HPDE6-E6E7 (cell line): Measurements from ENCODE around the gene CCL2.

ENCODE experiments used
- DNase-seq: peaks from one replicate; pipeline ENCODE4 v3.0.0; 2011; ENCODE audit warnings: missing footprints; ENCODE audit errors: extremely low spot score

The CCL2 gene

DNA sequence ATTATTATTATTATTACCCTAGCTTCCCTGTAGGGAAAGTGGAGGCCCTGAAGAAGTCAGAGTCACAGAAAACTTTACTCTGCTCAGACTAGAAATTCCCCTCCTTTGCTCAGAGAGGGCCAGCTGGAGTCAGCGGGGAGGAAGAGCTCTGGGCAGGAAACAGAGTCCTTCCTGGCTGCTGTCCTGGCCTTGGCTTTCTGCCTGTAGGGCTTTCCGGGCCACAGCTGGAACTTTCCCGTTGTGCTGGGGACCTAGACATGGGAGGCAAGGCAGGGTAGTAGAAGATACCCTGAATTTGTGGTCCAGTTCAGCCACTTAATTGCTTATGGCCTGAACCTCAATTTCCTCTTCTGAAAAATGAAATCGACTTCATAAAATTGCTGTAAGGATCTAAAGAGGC, 14.0 kb upstream of the CCL2 start:
- DNase-seq, result no peak

DNA sequence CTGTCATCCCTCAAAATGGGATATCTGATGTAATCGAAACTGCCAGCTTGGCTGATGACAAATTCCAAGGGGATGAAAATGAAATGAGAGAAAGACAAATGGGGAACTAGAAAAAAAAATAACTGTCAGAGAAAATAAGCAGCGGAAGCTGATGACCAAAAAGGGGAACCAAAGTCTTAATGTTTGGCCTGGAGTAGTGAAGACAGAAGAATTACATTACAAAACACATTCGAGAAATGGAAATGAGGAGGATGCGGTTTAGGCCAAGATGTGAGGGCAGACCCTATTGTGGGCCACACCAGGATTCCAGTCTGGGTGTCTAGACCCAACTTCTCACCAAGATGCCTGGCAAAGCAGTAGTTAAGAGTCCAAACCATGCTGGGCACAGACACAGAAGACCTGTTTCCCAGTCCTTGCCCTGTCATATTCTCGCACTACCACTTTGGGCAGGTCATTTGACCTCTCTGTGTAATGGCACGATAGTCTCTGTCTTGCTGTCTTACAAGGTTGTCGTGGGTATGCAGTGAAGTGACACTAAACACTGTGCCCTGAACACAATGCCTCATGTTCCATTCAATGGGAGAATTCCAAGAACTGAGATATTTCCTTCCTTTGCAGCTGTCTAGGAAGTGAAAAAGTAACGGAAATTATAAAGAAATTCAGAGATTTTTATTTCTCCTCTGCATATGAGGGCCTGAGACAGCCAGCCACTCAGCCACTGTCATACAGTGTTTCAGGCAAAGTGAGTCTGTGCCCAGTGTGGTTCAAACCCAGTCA, 12.3 kb upstream of the CCL2 start:
- DNase-seq, result no peak

DNA sequence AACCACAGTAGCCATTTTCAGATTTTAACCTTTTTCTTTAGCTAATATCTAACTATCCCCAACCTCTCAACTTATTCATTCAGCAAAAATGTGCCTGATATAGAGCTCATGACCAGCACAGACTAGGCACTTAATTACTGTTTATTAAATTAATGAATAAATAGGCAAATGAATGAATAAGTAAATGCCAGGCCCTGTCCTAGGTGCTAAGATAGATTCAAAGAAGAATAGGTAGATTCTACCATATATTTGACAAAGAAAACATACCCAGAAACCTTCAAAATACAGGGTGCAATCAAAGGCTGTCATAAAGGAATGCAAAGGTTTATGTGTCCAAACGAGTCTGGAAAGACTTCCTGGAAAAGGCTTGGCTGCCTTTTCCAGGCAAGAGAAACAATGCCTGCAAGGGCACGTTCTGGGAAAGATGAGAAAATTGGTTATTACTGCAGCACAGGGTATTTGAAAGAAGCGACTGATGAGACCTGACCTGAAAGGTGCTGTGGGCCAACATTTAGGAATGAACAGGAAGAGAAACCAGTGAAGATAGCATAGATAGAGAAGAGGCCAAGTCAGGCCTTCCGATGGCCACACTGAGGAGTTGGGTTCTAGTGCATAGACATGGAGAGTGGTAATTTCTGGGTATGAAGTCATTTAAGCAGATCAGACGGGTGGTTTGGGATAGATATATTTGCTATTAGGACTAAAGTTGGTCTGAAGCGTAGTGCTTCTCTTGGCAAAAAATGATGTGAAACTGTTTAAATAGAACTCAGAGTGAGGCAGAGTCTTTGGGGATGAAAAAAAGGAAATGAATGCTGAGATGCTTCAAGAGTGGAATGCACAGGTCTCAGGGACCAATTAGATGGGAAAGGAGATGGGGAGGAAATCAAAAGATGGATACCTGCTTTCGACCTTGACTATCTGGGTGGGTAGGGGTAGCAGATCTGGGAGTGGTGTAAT, 11.4 kb upstream of the CCL2 start:
- DNase-seq, result no peak

DNA sequence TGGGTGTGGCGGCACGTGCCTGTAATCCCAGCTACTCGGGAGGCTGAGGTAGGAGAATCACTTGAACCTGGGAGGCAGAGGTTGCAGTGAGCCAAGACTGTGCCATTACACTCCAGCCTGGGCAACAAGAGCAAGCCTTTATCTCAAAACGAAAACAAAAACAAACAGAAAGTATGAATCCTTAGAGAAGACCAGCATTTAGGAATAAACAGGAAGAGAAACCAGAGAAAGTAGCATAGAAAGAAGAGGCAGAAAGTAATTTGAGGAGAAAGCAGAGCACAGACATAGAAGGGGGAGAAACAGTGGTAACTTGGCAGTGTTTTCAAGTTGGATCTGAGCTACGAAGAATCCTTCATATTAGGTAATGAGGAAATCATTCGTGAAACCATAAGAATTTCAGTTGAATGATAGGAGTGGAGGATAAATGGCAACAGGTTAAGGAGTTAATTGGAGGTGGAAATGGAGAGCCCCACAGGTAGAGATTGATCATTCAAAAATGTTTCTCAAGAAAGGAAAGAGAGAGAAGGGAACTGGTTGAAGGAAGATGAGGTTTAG, 9.7 kb upstream of the CCL2 start:
- no peak for DNase-seq

DNA sequence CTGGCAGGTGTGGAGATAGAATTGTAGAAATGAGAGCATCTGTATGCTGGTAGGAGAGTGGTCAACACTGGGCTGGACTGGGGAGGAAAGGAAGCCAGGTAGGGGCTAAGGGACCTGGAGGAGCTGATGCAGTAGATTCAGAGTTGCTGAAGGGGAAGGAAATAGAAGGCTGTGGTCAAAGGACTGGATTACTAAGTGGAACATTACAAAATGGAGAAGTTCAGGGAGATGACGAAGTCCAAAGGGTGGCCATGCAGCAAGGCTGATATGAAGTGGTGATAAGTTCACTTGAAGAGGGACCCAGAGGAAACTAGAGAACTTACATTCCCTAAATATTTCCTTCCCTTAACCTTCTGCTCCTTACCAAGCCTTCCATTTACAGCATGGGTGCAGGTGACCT, 8.6 kb upstream of the CCL2 start:
- DNase-seq, result no peak

DNA sequence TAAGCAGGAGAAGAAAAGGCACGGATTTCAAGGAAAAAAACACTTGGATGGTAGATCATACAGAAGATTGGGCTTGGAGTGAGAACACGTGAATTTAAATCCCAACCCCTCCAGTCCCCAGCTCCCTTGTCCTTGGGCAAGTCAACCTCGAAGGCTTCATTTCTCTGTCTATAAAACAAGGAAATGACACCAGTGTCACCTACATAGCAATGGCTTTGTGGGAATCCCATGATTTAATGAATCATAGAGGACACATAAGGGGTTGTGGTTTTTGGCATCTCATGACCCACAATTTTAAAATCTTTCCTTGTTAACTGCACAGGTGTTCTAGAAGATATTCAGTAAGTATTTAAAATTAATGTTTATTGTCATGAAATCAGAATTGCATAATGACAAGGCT, 8.2 kb upstream of the CCL2 start:
- DNase-seq, result no peak

DNA sequence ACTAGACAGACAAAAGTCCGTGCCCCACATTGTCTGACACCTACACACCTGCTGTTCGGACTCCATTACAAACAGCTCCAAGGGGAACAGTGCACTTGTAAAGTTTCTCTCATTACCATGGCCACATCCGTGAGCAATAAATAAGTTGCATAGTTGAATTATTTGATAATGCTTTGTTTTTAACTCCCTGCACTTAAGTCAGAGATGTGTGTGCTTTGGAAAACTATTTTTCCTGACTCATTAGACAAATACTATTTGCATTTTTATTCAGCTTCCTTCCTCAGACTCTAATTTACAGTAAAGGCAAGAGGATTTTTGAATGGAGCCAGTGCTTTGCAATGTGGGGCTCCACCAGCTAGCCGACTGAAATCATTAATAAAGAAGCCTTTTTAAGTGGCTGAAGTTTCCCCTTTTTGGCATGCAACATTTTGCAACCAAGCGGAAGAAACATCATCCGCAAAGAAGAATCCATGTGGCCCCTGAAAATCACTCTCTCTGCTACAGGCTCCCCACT, 6.5 kb upstream of the CCL2 start:
- no peak for DNase-seq

DNA sequence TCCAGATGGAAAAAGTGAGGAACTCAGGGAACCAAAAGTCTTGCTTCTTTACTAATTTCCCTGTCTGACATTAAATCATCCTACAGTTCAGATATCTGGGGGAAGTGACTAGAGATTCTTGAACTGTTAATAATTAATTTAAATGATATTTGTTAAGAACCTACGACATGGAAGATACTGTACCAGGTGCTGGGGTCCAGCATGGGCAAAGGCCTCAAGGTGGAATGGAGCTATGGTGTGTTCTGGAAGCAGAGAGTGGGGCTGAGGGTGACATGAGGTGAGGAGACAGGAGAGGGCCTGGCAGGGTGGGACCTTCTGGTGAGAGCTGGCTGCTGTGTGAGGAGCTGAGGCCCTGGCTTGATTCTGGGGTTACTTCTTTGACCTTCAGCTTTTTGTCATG, 6.0 kb upstream of the CCL2 start:
- no peak for DNase-seq

DNA sequence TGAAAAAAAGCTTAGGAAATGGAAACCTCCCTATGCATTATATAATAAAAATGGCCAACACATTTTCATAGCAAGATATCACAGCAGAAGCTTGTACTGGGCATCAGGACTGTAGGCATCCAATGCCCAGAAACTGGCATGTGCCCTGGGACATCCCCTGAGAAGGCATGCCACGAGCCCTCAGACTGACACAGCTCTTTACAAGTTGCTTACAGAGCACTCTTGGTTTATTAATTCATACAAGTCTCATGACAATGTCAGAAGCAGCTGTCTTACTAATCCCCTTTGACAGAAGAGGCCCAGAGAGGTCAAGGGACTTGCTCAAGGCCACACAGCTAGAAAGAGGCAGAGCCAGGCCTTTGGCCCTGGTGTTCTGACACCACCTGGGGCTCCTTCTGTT, 5.6 kb upstream of the CCL2 start:
- no peak for DNase-seq

DNA sequence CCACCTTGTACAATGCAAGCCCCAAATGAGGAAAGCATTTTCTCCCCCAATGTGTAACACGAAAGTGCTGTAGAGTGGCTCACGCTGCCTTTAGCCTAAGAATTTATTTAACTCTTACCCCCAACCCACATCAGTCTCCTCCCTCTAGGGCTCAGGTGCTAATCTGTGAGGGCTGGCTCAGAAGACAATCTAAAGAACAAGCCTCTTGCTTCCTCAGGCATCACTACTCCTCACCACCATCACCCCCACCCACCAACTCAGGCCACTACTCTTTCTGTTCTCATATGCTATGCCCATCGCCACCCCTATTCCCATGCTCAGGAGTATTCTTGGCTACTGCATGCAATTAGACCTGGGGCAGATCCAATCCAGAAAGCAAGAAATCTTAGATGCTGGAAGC, 3.9 kb upstream of the CCL2 start:
- no peak for DNase-seq

DNA sequence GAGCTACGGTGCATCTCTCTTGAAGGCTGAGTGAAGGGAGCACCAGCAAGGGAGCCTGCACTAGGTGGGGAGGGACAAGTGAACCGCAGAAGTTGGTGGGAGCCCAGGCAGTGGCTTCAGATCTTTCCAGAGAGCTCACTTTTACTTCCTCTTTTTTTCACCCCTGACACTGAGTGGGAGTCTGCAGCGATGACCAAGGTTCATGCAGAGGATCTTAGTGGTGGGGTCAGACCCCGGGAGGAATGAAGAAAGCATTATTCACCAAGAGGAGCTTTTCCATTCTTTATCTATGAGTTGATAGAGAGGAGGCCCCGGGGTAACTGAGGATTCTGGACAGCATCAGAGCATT, 3.0 kb upstream of the CCL2 start:
- no peak for DNase-seq

DNA sequence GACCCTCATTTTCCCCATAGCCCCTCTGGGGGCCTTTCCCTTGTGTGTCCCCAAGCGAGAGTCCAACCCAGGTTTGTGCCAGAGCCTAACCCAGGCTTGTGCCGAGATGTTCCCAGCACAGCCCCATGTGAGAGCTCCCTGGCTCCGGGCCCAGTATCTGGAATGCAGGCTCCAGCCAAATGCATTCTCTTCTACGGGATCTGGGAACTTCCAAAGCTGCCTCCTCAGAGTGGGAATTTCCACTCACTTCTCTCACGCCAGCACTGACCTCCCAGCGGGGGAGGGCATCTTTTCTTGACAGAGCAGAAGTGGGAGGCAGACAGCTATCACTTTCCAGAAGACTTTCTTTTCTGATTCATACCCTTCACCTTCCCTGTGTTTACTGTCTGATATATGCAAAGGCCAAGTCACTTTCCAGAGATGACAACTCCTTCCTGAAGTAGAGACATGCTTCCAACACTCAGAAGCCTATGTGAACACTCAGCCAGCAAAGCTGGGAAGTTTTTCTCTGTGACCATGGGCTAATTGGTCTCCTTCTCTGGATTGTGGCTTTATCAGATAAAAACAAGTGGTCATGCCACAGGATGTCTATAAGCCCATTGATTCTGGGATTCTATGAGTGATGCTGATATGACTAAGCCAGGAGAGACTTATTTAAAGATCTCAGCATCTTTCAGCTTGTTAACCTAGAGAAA, 2.5 kb upstream of the CCL2 start:
- no peak for DNase-seq

DNA sequence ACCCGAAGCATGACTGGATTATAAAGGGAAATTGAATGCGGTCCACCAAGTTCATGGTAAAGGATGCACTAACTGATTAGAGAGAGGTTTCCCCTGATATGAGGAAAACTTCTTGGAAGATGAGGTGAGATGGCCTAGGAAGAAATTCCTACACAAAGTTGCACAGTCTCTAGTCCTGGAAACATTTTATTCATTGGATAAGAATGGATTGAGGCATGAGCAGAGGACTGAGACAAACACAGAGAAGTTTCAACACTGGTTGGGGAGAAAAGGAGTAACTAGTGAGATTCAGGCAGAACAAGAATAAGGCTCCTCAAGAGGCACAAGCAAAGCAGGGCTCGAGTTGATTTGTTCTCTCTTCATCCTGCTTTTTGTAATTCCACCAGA, 2.0 kb upstream of the CCL2 start:
- no peak for DNase-seq

DNA sequence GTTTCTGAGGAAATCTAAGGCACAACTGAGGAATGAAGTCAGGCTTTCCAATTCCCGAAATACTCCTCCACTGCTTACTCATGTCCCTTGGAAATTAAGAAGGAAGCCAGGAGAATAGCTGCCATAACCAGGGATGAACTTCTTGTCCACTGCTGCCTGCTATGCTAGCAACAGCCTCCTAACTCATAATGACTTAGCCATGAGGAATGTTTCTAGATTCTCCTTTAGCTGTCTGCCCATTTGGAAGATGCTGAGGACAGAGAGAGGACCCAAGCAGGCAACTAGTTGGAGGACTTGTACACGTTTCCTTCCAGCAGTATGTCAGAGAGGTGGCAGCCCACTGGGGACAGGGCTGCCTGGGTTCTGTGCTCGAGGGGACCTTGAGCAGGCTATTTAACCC, 939 bp upstream of the CCL2 start:
- no peak for DNase-seq

DNA sequence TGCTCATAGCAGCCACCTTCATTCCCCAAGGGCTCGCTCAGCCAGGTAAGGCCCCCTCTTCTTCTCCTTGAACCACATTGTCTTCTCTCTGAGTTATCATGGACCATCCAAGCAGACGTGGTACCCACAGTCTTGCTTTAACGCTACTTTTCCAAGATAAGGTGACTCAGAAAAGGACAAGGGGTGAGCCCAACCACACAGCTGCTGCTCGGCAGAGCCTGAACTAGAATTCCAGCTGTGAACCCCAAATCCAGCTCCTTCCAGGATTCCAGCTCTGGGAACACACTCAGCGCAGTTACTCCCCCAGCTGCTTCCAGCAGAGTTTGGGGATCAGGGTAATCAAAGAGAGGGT, 272 bp downstream of the CCL2 start:
- DNase-seq, result no peak

DNA sequence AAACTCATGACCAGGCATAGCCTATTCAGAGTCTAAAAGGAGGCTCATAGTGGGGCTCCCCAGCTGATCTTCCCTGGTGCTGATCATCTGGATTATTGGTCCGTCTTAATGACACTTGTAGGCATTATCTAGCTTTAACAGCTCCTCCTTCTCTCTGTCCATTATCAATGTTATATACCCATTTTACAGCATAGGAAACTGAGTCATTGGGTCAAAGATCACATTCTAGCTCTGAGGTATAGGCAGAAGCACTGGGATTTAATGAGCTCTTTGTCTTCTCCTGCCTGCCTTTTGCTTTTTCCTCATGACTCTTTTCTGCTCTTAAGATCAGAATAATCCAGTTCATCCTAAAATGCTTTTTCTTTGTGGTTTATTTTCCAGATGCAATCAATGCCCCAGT, 756 bp downstream of the CCL2 start:
- no peak for DNase-seq

DNA sequence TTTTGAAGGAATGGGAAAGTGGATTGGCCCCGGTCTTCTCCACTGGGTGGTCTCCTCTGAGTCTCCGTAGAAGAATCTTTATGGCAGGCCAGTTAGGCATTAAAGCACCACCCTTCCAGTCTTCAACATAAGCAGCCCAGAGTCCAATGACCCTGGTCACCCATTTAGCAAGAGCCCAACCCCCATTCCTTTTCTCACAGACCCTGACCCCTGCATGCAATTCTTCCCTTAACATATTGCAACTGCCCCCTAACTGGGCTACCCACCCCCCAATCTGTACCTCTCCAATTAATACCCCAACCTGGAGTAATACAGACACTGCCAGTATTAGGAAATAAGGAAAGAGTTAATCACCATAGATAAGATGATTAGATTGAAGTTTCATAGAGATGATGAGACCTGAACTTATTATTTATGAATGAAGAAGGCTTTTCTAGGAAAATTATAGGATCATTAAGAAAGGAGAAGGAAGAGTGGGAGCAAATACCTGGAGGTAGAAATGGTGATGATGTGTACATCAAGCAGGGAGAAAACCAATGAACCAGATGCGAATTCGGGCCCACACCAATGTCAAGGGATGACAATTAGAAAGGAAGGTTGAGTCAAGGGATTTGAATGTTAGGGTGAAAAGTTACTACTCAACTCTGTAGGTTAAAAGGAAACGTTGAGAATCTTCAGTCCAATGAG, 2.4 kb downstream of the CCL2 start:
- DNase-seq, result no peak

DNA sequence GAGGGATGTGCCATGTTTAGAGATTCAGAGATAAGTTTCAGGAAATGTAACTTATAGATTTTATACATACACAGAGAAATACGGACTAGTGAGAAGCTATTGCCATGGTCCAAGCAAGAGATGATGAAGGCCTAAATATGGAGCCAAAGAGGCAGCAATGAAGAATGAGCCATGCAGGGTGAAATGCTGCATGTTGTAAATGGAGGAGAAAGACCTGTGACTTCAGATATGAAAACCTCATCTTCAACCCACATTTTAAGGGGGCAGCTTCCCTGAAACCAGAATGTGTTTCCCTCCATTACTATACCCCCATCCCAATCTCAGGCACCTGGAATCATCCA, 2.9 kb downstream of the CCL2 start:
- no peak for DNase-seq

DNA sequence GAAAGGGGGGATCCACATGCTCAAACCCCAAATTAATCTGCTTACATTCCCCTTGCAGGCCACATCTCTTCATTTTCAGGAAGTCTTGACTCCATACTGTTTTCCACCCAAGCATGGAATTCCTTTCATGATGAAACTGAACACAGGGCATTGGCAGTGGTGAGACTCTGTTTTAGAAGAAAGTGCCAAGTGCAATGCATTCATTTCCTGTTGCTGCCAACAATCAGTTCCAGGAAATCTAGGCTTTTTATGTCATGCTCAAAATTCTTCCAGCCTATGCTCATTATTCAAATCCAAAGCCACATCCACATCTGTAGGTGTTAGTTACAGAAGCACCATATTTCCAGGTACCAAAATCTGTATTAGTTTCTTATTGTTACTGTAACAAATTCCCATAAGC, 4.1 kb downstream of the CCL2 start:
- DNase-seq, result no peak

DNA sequence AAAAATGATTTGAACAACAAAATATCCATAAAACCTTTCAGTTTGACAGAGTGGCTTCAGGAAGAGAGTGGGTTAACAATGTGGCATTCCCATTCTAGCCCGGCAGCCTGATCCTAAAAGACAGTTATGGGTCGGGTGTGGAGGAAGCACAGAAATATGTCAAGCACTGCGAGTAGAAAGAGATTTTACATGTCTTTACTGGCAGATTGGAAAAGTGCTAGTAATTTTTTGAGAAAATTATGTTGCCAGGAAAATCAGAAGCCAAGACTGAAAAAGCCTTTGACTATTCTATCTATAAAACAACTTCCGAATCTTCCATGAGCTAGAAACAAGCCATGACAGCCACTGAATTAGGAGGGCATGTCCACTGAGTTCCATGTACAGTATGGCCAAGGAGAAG, 5.8 kb downstream of the CCL2 start:
- DNase-seq, result no peak

DNA sequence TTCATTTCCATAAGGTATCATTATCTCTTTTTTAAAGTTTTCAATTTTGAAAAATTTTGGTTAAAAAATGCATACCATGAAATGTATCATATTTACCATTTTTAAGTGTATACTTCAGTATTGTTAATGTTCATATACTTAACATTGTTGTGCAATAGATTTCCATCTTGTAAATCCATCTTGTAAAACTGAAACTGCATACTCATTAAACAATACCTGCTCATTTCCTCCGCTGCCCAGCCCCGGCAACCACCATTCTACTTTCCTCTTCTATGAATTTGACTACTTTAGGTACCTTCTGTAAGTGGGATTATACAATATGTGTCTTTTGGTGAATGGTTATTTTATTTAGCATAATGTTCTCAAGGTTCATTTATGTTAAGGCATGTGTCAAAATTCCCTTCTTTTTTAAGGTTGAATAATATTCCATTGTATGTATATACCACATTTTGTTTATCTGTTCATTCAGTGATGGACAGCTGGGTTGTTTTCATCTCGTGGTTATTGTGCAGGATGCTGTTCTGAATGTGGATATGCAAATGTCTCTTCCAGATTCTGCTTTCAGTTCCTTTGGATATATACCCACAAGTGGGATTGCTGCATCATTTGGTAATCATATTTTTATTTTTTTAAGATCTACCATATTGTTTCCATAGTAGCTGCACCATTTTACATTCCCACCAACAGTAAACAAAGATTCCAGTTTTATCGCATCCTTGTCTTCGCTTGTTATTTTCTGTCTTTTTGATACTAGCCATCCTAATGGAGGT, 6.7 kb downstream of the CCL2 start:
- no peak for DNase-seq
